Measurements from ENCODE around the gene CACNA1C.

GRCh38 chr12:2739069-2739468 is 686.3 kb downstream of the CACNA1C start:
- no peak for TF ChIP-seq TAF1 (IDR thresholded peaks at IDR 0.05; ENCODE audit: low read depth, low read length)
- TF ChIP-seq POLR2AphosphoS5 (IDR thresholded peaks at IDR 0.05; ENCODE audit: low read depth, low read length), result no peak
- no peak for TF ChIP-seq POLR2A (IDR thresholded peaks at IDR 0.05; ENCODE audit: low read depth, low read length)
- no peak for TF ChIP-seq SPI1 (IDR thresholded peaks at IDR 0.05; ENCODE audit: low read depth, low read length)
- no peak for TF ChIP-seq PAX5 (IDR thresholded peaks at IDR 0.05; ENCODE audit: insufficient read depth, low read length, severe bottlenecking)

Measured in GM12891 (cell line).